GM12878 (cell line): ENCODE data around the gene RAP1GAP. TPM values are rescaled to one million over a fixed set of nuclear protein-coding genes. Genes with fewer than 3 reads are reported as not detected.

Experiments used
- ATAC-seq: fragments of 200-7000 bp; cut with Tn5 transposase; 3 replicates; pipeline ENCODE4 v1.9.1; 2020; ENCODE audit warnings: mild to moderate bottlenecking, moderate library complexity
- BruUV-seq: library from RNA; stranded (reverse); fragments of 400-500 nt; replicated peaks from 2 replicates; lab custom pipeline; 2021; lab: Mats Ljungman, UMichigan
- CTCF ChIA-PET: fragments of 300-600 bp; sonication (Branson Sonifier 250); formaldehyde crosslinking; extraction: SDS; loops from one replicate; lab custom pipeline; 2021; ENCODE audit warnings: inconsistent platforms; lab: Yijun Ruan, JAX
- POLR2A ChIA-PET: fragments of 350-600 bp; formaldehyde crosslinking; extraction: SDS; loops from one replicate; lab custom pipeline; 2021; ENCODE audit warnings: inconsistent platforms; lab: Charles Lee
- RAD21 ChIA-PET: fragments of 300-600 bp; sonication (Branson Sonifier 250); formaldehyde crosslinking; loops from one replicate; lab custom pipeline; 2023; ENCODE audit warnings: antibody characterized with exemption; ENCODE audit not compliant: unreplicated experiment; lab: Charles Lee
- SMC1A ChIA-PET: fragments of 300-600 bp; sonication (Branson Sonifier 250); formaldehyde crosslinking; loops from one replicate; lab custom pipeline; 2023; ENCODE audit not compliant: unreplicated experiment, uncharacterized antibody; lab: Charles Lee
- DNase-seq: peaks from one replicate; pipeline ENCODE4 v3.0.0-alpha.2; 2011; ENCODE audit warnings: low read depth, low spot score
- FAIRE-seq: peaks from 3 replicates; lab custom pipeline; 2011; peaks lifted over from hg19 to GRCh38; lab: Jason Lieb, UNC
- H2AFZ ChIP-seq: 2 replicates; pipeline ENCODE4 v1.6.0; 2011; ENCODE audit warnings: low read depth, low read length, control low read depth; ENCODE audit not compliant: control insufficient read depth
- H3K27ac ChIP-seq: 2 replicates; pipeline ENCODE4 v1.5.1; 2011; ENCODE audit warnings: control low read depth; ENCODE audit not compliant: control insufficient read depth, insufficient read depth
- H3K27me3 ChIP-seq, 2 experiments: replicated peaks in 1 of 2; 2 replicates each; pipeline versions ENCODE4 v1.6.0 to v1.6.1; 2011; ENCODE audit warnings: low read length in 1 of 2; ENCODE audit not compliant: control insufficient read depth in 2 of 2, insufficient read depth in 2 of 2
- H3K36me3 ChIP-seq, 2 experiments: 2 replicates each; pipeline ENCODE4 v1.5.1; 2011; ENCODE audit warnings: low read length in 1 of 2; ENCODE audit not compliant: control insufficient read depth in 2 of 2, insufficient read depth in 2 of 2
- H3K4me1 ChIP-seq: 2 replicates; pipeline ENCODE4 v1.6.1; 2011; ENCODE audit warnings: mild to moderate bottlenecking, low read length, moderate library complexity, mixed read lengths; ENCODE audit not compliant: control insufficient read depth, insufficient read depth
- H3K4me2 ChIP-seq: 2 replicates; pipeline ENCODE4 v1.6.0; 2011; ENCODE audit warnings: control low read depth; ENCODE audit not compliant: control insufficient read depth, insufficient read depth
- H3K4me3 ChIP-seq: fragments of 200-600 bp; sonication (generic); 2 replicates; pipeline ENCODE4 v1.5.1; 2016
- H3K79me2 ChIP-seq: 2 replicates; pipeline ENCODE4 v1.6.0; 2011; ENCODE audit warnings: low read length; ENCODE audit not compliant: control insufficient read depth, insufficient read depth
- H3K9ac ChIP-seq: 2 replicates; pipeline ENCODE4 v1.8.0; 2011; ENCODE audit warnings: low read length, control low read depth, mixed read lengths; ENCODE audit not compliant: control insufficient read depth, insufficient read depth
- H3K9me3 ChIP-seq: replicated peaks from 3 replicates; pipeline ENCODE4 v1.5.1; 2011; ENCODE audit warnings: mild to moderate bottlenecking, low read length; ENCODE audit not compliant: control insufficient read depth, insufficient read depth
- H4K20me1 ChIP-seq: 2 replicates; pipeline ENCODE4 v1.6.0; 2011; ENCODE audit not compliant: control insufficient read depth, insufficient read depth
- ATF2 ChIP-seq: IDR thresholded peaks from 2 replicates; pipeline ENCODE4 v1.6.1; 2012; ENCODE audit warnings: low read length, inconsistent platforms
- CBFB ChIP-seq: IDR thresholded peaks from 2 replicates; pipeline ENCODE4 v1.6.1; 2016; ENCODE audit warnings: antibody characterized with exemption, low read depth
- CHD2 ChIP-seq: IDR thresholded peaks from 2 replicates; pipeline ENCODE4 v1.6.1; 2011; ENCODE audit warnings: low read depth, low read length, improper control_type of control experiment, borderline replicate concordance
- MXI1 ChIP-seq: fragments of 150-350 bp; IDR thresholded peaks from 2 replicates; pipeline ENCODE4 v1.6.1; 2011; ENCODE audit warnings: low read depth, mild to moderate bottlenecking, inconsistent platforms, low read length, improper control_type of control experiment
- MYB ChIP-seq: fragments of 150-350 bp; IDR thresholded peaks from 2 replicates; pipeline ENCODE4 v1.6.1; 2014; ENCODE audit warnings: mild to moderate bottlenecking, low read depth, low read length, borderline replicate concordance
- NFYB ChIP-seq: IDR thresholded peaks from 2 replicates; pipeline ENCODE4 v1.6.1; 2011; ENCODE audit warnings: low read depth, mild to moderate bottlenecking, low read length, improper control_type of control experiment, moderate library complexity; ENCODE audit not compliant: insufficient read depth
- NRF1 ChIP-seq: conservative IDR thresholded peaks from 2 replicates; pipeline ENCODE4 v1.6.1; 2011; ENCODE audit warnings: mild to moderate bottlenecking, low read depth, low read length, improper control_type of control experiment
- PKNOX1 ChIP-seq: fragments of 450-650 bp; IDR thresholded peaks from 2 replicates; pipeline ENCODE4 v1.6.1; 2016; ENCODE audit warnings: mild to moderate bottlenecking
- POLR2AphosphoS2 ChIP-seq: IDR thresholded peaks from 2 replicates; pipeline ENCODE4 v1.6.1; 2011; ENCODE audit warnings: low read depth, mild to moderate bottlenecking, low read length, improper control_type of control experiment, moderate library complexity
- RBBP5 ChIP-seq: fragments of 200-600 bp; sonication (generic); conservative IDR thresholded peaks from 2 replicates; pipeline ENCODE4 v1.6.1; 2016
- RFX5 ChIP-seq: IDR thresholded peaks from 2 replicates; pipeline ENCODE4 v1.6.1; 2011; ENCODE audit warnings: low read depth, low read length, improper control_type of control experiment
- SMARCA5 ChIP-seq: fragments of 450-650 bp; IDR thresholded peaks from 2 replicates; pipeline ENCODE4 v1.6.1; 2017; ENCODE audit warnings: mild to moderate bottlenecking
- SREBF2 ChIP-seq: IDR thresholded peaks from 2 replicates; pipeline ENCODE4 v1.6.1; 2012; ENCODE audit warnings: mild to moderate bottlenecking, low read length
- WGBS: methylation state at CpG from one replicate; pipeline ENCODE4 v1.1.6; 2016; ENCODE audit warnings: low lambda C conversion rate; ENCODE audit not compliant: insufficient replicate concordance, insufficient coverage; ENCODE audit errors: missing lambda C conversion rate; 5-methylcytosine and 5-hydroxymethylcytosine counted together
- in situ Hi-C: fragments of 300-500 bp; cut with MboI; formaldehyde crosslinking; loops from 9 replicates; pipeline ENCODE4 v1.14.3; 2018; ENCODE audit warnings: mixed read lengths
- intact Hi-C: fragments of 100-400 bp; cut with micrococcal nuclease; formaldehyde crosslinking; loops from one replicate; pipeline ENCODE4 v1.14.2; 2022; ENCODE audit not compliant: unreplicated experiment
- polyA plus RNA-seq, 11 experiments: library from polyadenylated mRNA; depleted of rRNA in 4 of 11; unstranded in 6 of 11; stranded (reverse) in 5 of 11; fragments of >200 nt; fragmentation: Nextera tagmentation in 4 of 11; fragmentation: Illumina TruSeq in 1 of 11; extraction: Ambion mirVana in 4 of 11; extraction: Trizol in 1 of 11; gene quantifications; 1 replicate in 1 of 11; 2 replicates in 10 of 11; pipeline versions ENCODE4 v1.2.1 to v1.2.3, GENCODE V29; 2011 to 2016; ENCODE audit warnings: inconsistent platforms in 2 of 11, missing spikeins in 2 of 11, low read depth in 1 of 11
- total RNA-seq, 4 experiments: library from RNA; depleted of rRNA in 3 of 4; stranded (reverse); fragments of >200 nt in 3 of 4; fragmentation: Illumina TruSeq in 1 of 4; extraction: Trizol in 1 of 4; gene quantifications; 2 replicates each; pipeline versions ENCODE4 v1.2.1 to v1.2.3, GENCODE V29; 2013 to 2021

The RAP1GAP gene
- total and polyA plus RNA-seq, 10 of the 15 experiments (the other 5 are each of a cell fraction or from before 2014, with no cell fraction given) = 0.04 to 0.96 (median 0.09) TPM; not detected in 3

- no peak overlapping the region for H3K9ac ChIP-seq
- FAIRE-seq = no peak
- no peaks in the 10 kb centered on the region for H3K4me1 ChIP-seq
- CTCF ChIA-PET = interaction anchor here (0.6 kb wide), 1 partner anchor 661 kb away, joined by 3 read pairs; no protein-coding TSS in a partner anchor
- H3K27me3 ChIP-seq = no peaks in the 10 kb centered on the region
- no peaks in the 10 kb centered on the region for H4K20me1 ChIP-seq
- BruUV-seq = no TSS peak
- RAD21 ChIA-PET = no interaction called here
- in situ Hi-C loops (no loop called here), intact Hi-C loops (no loop called here)
- no peaks in the 10 kb centered on the region for H3K79me2 ChIP-seq
- no peak overlapping the region for H3K27ac ChIP-seq
- H3K9me3 ChIP-seq = no peaks in the 10 kb centered on the region
- DNase-seq = no peak
- SMC1A ChIA-PET = no interaction called here
- WGBS = 94% methylated on average over 6 of the region's 6 CpGs
- no peak for ATAC-seq
- no peak for TF ChIP-seq MYB
- TF ChIP-seq PKNOX1 = no peak
- TF ChIP-seq CHD2 = no peak
- no peak for TF ChIP-seq NRF1
- no peak for TF ChIP-seq SREBF2
- no peak overlapping the region for H2AFZ ChIP-seq
- no peak overlapping the region for H3K4me3 ChIP-seq
- no peak overlapping the region for H3K4me2 ChIP-seq
- H3K36me3 ChIP-seq = peaks cover 19 to 48% of the 10 kb centered on the region in 2 experiments
- POLR2A ChIA-PET = interaction anchor here (0.7 kb wide), 1 partner anchor 248 kb away, joined by 4 read pairs; no protein-coding TSS in a partner anchor
Observed at GRCh38 chr1:21689661-21690372, 20.7 kb upstream of the RAP1GAP start.

- Histone ChIP-seq H3K4me1 (no peaks in the 10 kb centered on the region), H3K4me3 (no peak overlapping the region), H4K20me1 (no peaks in the 10 kb centered on the region), H3K27me3 (no peaks in the 10 kb centered on the region), H3K79me2 (no peaks in the 10 kb centered on the region), H3K4me2 (no peak overlapping the region), H3K27ac (no peak overlapping the region), H3K36me3 (peaks cover 12 to 41% of the 10 kb centered on the region in 2 experiments), H3K9ac (no peak overlapping the region), H3K9me3 (no peaks in the 10 kb centered on the region), H2AFZ (no peak overlapping the region)
- DNase-seq (no peak), ATAC-seq (no peak), FAIRE-seq (no peak)
- no TSS peak for BruUV-seq
- intact Hi-C loops (no loop called here), in situ Hi-C loops (no loop called here)
- ChIA-PET CTCF (interaction anchor here (0.6 to 0.9 kb wide), 2 partner anchors 199 to 276 kb away, joined by 4 read pairs; no protein-coding TSS in a partner anchor), POLR2A (no interaction called here), RAD21 (no interaction called here), SMC1A (interaction anchor here (1.2 kb wide), 1 partner anchor 28 kb away, joined by 5 read pairs; no protein-coding TSS in a partner anchor)
- TF ChIP-seq RFX5 = no peak
- TF ChIP-seq CBFB = no peak
- TF ChIP-seq MXI1 = no peak
- TF ChIP-seq NFYB = no peak
- TF ChIP-seq RBBP5 = no peak
- TF ChIP-seq POLR2AphosphoS2 = no peak
- TF ChIP-seq SMARCA5 = no peak
- TF ChIP-seq ATF2 = no peak
- 41% methylated on average over 2 of the region's 2 CpGs for WGBS
Observed at GRCh38 chr1:21687081-21687529, 17.9 kb upstream of the RAP1GAP start.
